ENCODE data around the gene KNDC1.

DNA sequence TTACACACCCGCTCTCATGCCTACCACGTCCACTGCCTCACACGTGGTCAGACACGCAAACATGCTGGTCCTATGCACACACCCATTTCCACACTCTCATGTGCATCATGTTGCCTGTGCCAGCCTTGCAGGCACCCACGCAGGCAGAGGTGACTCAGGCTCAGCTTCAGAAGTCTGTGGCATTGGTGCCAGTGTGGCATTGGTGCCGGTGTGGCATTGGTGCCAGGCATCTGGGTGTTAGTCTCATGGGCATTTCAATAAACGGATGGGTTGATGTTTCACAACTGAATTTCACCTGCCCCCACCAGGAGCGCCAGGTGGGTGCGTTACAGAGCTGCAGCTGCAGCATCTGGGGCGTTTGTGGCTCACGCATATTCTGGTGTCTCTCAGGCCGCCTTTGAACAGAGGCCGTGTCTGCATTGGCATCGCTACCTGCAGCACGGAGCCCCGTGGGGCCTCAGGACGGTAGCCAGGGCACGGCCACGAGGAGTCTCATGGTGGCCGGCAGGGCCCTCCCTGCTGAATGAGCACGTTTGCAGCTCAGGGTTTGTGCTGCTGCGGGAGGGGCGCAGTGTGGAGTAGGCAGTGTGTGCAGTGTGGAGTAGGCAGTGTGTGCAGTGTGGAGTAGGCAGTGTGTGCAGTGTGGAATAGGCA lies 24.7 kb downstream of the KNDC1 start:
- TF ChIP-seq ZBTB26 (tag by site-specific recombination; optimal IDR thresholded peaks at IDR 0.05) (no peak), CTCF (tag by site-specific recombination; IDR thresholded peaks at IDR 0.05) (no peak), ZBTB8A (tag by site-specific recombination; IDR thresholded peaks at IDR 0.05) (no peak), REST (tag by site-specific recombination; IDR thresholded peaks at IDR 0.05) (no peak), MZF1 (tag by site-specific recombination; IDR thresholded peaks at IDR 0.05; ENCODE audit: borderline replicate concordance) (no peak), ZBTB10 (tag by site-specific recombination; IDR thresholded peaks at IDR 0.05) (no peak), KLF10 (tag by site-specific recombination; IDR thresholded peaks at IDR 0.05) (no peak), ZNF175 (tag by site-specific recombination; IDR thresholded peaks at IDR 0.05) (no peak), ZNF561 (tag by site-specific recombination; IDR thresholded peaks at IDR 0.05; ENCODE audit: borderline replicate concordance) (no peak), ZNF792 (tag by site-specific recombination; IDR thresholded peaks at IDR 0.05) (no peak), ZNF629 (tag by site-specific recombination; IDR thresholded peaks at IDR 0.05) (no peak)
